Stomach (tissue), 4 donors: Measurements from ENCODE around the gene ELOB.

Source experiments
- CTCF ChIP-seq, 7 experiments: fragments of 450-650 bp in 4 of 7; fragments of 200-600 bp in 3 of 7; sonication (generic) in 3 of 7; IDR thresholded peaks; one replicate each; pipeline ENCODE4 v1.5.1; 2016 to 2019; ENCODE audit warnings: antibody characterized with exemption in 7 of 7, control low read depth in 2 of 7, mild to moderate bottlenecking in 1 of 7
- POLR2A ChIP-seq, 4 donors: fragments of 450-650 bp; IDR thresholded peaks; one replicate each; pipeline ENCODE4 v1.6.1; 2016; ENCODE audit warnings: antibody characterized with exemption in 4 of 4, control low read depth in 2 of 4, mild to moderate bottlenecking in 1 of 4, moderate library complexity in 1 of 4

- TF ChIP-seq CTCF (IDR thresholded peaks at IDR 0.05) (no peak), POLR2A (IDR thresholded peaks at IDR 0.05) (no peak)
These were observed 48.8 kb upstream of the ELOB start for GRCh38 chr16:2825906-2826305.
